ENCODE results near the gene PSMC3IP.
"Not testable (repeated sequence)": the region's sequence is repeated elsewhere in the genome, so short reads cannot be mapped to it uniquely, and the experiment has no call there.

The PSMC3IP gene

DNA sequence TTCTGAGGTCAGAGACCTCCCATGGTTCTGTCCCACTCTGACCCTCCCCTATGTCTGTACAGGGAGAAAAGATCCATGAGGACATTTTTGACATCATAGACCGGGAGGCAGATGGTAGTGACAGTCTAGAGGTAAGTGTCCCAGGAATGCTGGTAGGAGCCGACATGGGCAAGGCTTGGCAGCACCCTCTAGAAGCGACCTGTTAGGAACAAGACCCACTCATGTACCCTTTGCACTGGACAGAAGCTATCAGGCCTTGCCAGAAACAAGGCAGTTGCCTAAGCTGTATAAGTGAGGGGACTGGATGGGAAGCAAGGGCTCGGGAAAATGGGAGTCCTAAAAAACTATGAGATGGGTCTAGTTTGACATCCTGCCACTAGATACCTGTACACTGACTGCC is 34.5 kb upstream of the PSMC3IP start:
- DNase-seq (ENCODE audit: low spot score): no peak
- TF ChIP-seq, protein P1, sequence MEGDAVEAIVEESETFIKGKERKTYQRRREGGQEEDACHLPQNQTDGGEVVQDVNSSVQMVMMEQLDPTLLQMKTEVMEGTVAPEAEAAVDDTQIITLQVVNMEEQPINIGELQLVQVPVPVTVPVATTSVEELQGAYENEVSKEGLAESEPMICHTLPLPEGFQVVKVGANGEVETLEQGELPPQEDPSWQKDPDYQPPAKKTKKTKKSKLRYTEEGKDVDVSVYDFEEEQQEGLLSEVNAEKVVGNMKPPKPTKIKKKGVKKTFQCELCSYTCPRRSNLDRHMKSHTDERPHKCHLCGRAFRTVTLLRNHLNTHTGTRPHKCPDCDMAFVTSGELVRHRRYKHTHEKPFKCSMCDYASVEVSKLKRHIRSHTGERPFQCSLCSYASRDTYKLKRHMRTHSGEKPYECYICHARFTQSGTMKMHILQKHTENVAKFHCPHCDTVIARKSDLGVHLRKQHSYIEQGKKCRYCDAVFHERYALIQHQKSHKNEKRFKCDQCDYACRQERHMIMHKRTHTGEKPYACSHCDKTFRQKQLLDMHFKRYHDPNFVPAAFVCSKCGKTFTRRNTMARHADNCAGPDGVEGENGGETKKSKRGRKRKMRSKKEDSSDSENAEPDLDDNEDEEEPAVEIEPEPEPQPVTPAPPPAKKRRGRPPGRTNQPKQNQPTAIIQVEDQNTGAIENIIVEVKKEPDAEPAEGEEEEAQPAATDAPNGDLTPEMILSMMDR (IDR thresholded peaks at IDR 0.05; ENCODE audit: extremely low read depth, missing control alignments): no peak

- DNase-seq (ENCODE audit: low spot score): not testable (repeated sequence)
Measured at GRCh38 chr17:42609814-42610801, 32.6 kb upstream of the PSMC3IP start.

GRCh38 chr17:42609182-42609813 is 31.8 kb upstream of the PSMC3IP start, which contains the start of the genes RETREG3 and TUBG1:
RETREG3 (minus strand) TSS chr17:42609374; CDS start chr17:42609324, 50 bp downstream.
TUBG1 (plus strand) TSS chr17:42609683; CDS start chr17:42609738, 55 bp downstream.
- DNase-seq (ENCODE audit: low spot score): peak; percentile 99
- TF ChIP-seq, protein P1 (IDR thresholded peaks at IDR 0.05; ENCODE audit: extremely low read depth, missing control alignments): no peak

DNA sequence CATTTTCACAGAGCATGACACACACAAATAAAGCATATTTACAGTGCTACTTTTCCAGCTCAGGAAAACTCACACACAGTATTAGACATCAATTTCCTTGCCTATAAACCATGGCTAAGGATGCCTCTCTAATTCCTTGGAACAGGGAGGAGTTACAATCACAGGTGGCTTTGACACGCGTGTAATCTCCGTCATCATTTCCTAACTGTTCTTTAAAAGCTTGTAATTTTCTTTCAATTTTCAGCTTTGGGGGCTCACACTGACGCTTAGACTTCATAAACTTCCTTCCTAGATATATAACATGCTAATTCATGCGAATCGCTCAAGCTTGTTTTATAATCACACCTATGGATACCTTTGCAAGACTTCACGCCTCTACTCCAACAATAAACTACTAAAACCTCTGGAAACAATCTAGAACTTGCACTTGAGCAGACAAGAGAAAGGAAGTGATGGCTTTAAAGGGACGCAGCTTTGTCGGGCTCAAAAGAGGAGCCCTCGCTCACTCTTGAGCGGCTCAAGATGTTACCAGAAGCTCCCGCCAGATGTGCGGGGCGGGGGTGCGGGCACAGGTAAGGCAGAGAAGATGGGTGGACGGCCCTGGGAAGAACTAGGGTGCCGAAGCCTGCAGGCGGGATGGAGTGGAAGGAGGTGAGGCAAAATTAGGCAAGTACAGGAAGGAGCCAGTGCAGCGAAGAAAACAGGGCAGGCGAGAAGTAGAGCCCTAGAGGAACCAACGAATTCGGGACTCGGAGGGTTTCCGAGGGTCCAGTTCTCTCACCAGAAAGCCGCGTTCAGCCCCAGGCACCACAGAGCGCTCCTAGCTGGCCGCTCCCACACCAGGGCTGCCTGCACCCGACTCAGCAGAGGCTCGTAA is 31.0 kb upstream of the PSMC3IP start:
- TF ChIP-seq, protein P1 (IDR thresholded peaks at IDR 0.05; ENCODE audit: extremely low read depth, missing control alignments): no peak
- no peak for DNase-seq (ENCODE audit: low spot score)

DNA sequence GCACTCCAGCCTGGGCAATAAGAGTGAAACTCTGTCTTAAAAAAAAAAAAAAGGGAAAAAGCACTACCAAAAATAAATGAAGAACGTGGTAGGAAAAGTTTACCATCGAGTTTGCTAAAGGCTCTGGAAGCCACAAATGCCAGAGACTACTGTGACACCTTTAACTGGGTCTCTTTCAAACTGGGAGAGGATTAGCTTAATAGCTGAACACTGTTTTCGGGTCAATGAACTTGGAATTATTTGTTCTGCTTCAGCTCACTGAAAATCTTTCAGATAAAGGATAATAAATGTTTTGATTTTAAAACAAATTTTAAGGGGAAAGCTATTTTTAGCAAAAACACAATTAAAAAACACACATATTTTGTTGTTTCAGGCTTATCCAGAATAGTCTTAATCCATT is 30.2 kb upstream of the PSMC3IP start:
- no peak for DNase-seq (ENCODE audit: low spot score)
- TF ChIP-seq, protein P1 (IDR thresholded peaks at IDR 0.05; ENCODE audit: extremely low read depth, missing control alignments): no peak

DNA sequence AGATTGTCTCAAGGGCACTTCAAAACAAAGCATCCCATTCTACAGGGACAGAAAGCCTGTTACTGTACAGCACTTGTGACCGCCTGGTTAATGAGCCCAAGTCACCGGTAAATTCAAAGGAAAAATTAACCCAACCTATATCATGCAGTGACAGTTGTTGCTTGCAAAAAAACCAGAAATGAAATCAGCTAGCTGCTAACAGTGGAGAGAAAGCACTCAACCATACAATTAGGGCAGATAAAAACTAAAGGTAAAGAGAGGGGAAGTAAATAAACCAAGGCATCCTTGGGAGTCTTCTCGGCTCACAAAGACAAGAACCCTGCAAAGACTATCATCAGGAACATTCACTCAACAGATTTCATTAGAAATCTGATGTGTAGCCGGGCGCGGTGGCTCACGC is 25.8 kb upstream of the PSMC3IP start:
- TF ChIP-seq, protein P1 (IDR thresholded peaks at IDR 0.05; ENCODE audit: extremely low read depth, missing control alignments): no peak
- no peak for DNase-seq (ENCODE audit: low spot score)

GRCh38 chr17:42598905-42599304 is 21.4 kb upstream of the PSMC3IP start:
- no peak for DNase-seq (ENCODE audit: low spot score)
- TF ChIP-seq, protein P1 (IDR thresholded peaks at IDR 0.05; ENCODE audit: extremely low read depth, missing control alignments): no peak

All from GM20000 (cell line).